ENCODE results near the gene ALKBH4. TPM values are rescaled to one million over a fixed set of nuclear protein-coding genes. Genes with fewer than 3 reads are reported as not detected.
"Not testable (repeated sequence)": the region's sequence is repeated elsewhere in the genome, so short reads cannot be mapped to it uniquely, and the experiment has no call there.

The ALKBH4 gene
- total RNA-seq, 1 donor from 2014 or later, result 8.9 TPM

DNA sequence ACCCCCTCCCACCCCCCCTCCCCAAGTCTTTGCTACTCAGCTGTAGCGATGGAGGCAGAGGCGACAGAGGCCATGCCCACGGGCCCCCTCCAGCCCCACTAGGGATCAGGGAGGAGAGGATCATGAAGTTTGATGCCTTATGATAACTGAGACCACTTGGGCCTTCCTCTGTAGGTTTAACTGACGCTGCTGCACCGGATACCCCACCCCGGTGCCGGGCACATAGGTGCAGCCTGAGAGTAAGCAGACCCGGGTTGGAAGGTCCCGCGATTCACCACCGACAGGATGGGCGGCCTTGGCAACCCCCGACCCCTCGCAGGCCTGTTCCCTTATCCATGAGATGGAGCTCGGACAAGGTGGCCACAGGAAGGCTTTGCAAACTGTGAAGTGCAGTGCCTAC, 29.4 kb upstream of the ALKBH4 start:
- H3K4me1 Mint-ChIP-seq (ENCODE audit: low read depth); H3K36me3 Mint-ChIP-seq (ENCODE audit: low read depth); DNase-seq (ENCODE audit: low spot score); H3K9me3 Mint-ChIP-seq; H3K4me3 Mint-ChIP-seq (ENCODE audit: low read depth); H3K27ac Mint-ChIP-seq; intact Hi-C loops (cut with micrococcal nuclease); H3K27me3 Mint-ChIP-seq (ENCODE audit: low read depth): not testable (repeated sequence)

GRCh38 chr7:102493220-102493935, 28.7 kb upstream of the ALKBH4 start:
- DNase-seq (ENCODE audit: low spot score); H3K27ac Mint-ChIP-seq; H3K9me3 Mint-ChIP-seq; intact Hi-C loops (cut with micrococcal nuclease); H3K27me3 Mint-ChIP-seq (ENCODE audit: low read depth); H3K4me1 Mint-ChIP-seq (ENCODE audit: low read depth); H3K36me3 Mint-ChIP-seq (ENCODE audit: low read depth); H3K4me3 Mint-ChIP-seq (ENCODE audit: low read depth): not testable (repeated sequence)

GRCh38 chr7:102490529-102491075, 25.9 kb upstream of the ALKBH4 start:
- H3K4me1 Mint-ChIP-seq (ENCODE audit: low read depth); H3K27ac Mint-ChIP-seq; H3K4me3 Mint-ChIP-seq (ENCODE audit: low read depth); H3K27me3 Mint-ChIP-seq (ENCODE audit: low read depth); H3K9me3 Mint-ChIP-seq; intact Hi-C loops (cut with micrococcal nuclease); H3K36me3 Mint-ChIP-seq (ENCODE audit: low read depth): not testable (repeated sequence)
- DNase-seq (ENCODE audit: low spot score), result peak; percentile 57

- intact Hi-C loops (cut with micrococcal nuclease); H3K4me3 Mint-ChIP-seq (ENCODE audit: low read depth); H3K9me3 Mint-ChIP-seq; H3K27ac Mint-ChIP-seq; H3K27me3 Mint-ChIP-seq (ENCODE audit: low read depth); H3K36me3 Mint-ChIP-seq (ENCODE audit: low read depth); DNase-seq (ENCODE audit: low spot score); H3K4me1 Mint-ChIP-seq (ENCODE audit: low read depth): not testable (repeated sequence)
Observed at GRCh38 chr7:102484317-102484716, 19.7 kb upstream of the ALKBH4 start.

DNA sequence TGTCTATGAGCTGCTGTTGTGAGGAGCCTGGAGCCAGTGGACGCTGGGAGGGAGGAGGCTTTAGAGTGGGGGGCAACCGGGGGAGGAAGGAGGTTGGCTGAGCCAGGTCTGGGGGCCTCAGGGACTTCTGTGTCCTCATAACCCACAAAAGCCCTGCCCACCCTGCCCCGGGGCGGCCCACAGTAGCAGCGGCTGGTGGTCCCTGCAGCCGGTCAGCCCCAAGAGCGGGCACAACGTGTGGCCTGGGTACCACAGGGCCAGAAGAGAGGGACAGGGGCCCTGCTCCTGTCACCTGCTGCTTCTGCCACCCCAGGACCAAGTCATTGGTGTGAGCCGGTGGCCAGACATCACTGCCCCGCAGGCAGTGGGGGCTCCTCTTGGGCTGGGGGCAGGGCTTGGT, 17.3 kb upstream of the ALKBH4 start:
- H3K36me3 Mint-ChIP-seq (ENCODE audit: low read depth); DNase-seq (ENCODE audit: low spot score); intact Hi-C loops (cut with micrococcal nuclease); H3K9me3 Mint-ChIP-seq; H3K27ac Mint-ChIP-seq; H3K4me3 Mint-ChIP-seq (ENCODE audit: low read depth); H3K27me3 Mint-ChIP-seq (ENCODE audit: low read depth); H3K4me1 Mint-ChIP-seq (ENCODE audit: low read depth): not testable (repeated sequence)

GRCh38 chr7:102479982-102480637, 15.4 kb upstream of the ALKBH4 start:
- intact Hi-C loops (cut with micrococcal nuclease); H3K27me3 Mint-ChIP-seq (ENCODE audit: low read depth); H3K4me3 Mint-ChIP-seq (ENCODE audit: low read depth); H3K9me3 Mint-ChIP-seq; H3K4me1 Mint-ChIP-seq (ENCODE audit: low read depth); H3K27ac Mint-ChIP-seq; H3K36me3 Mint-ChIP-seq (ENCODE audit: low read depth): not testable (repeated sequence)
- peak; percentile 23 for DNase-seq (ENCODE audit: low spot score)

GRCh38 chr7:102479209-102479584, 14.5 kb upstream of the ALKBH4 start:
- H3K36me3 Mint-ChIP-seq (ENCODE audit: low read depth); H3K4me1 Mint-ChIP-seq (ENCODE audit: low read depth); H3K4me3 Mint-ChIP-seq (ENCODE audit: low read depth); H3K27ac Mint-ChIP-seq; intact Hi-C loops (cut with micrococcal nuclease); H3K9me3 Mint-ChIP-seq; H3K27me3 Mint-ChIP-seq (ENCODE audit: low read depth); DNase-seq (ENCODE audit: low spot score): not testable (repeated sequence)

DNA sequence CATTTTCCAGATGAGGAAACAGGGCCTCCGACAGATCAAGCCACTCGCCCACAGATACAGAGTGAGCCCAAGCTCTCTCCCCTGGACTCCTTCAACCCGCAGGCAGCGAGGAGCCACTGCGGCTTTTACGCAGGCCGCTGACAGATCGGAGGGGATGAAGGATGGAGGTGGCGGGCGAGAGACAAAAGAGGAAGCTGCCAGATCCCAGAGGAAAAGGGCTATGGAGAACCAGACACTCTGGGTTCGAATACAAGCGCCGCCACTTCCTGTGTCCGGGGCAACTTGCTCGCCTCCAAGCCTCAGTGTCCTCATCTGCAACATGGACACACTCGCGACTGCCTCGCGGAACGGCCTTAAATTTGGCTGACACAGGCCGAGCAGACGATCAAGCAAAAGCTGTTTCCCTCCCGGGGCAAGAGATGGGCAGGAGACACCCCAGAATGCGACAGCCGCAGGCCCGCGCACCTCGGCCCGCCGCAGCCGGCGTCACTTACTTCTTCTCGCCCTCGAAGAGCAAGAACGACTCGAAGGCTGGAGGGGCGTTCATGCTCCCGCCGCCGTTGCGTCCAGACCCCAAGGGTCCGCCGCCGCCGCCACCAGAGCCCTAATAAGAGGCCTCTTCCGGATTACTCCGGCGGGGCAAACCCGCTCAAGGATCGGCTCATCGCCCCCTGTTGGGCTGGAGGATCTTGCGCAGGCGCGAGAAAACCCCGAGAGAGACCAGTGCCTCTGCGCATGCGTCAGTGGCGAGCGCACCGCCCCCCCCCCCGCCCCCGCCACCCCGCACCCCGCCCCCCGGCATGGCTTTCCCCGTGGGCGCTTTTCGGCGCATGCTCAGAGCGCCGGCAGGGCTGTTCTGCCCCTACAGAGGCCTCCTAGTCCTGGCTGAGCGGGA, 13.9 kb upstream of the ALKBH4 start, which contains the start of gene POLR2J:
TSS of gene POLR2J (minus strand) at position 609 of the 895 bp plus-strand sequence. CDS start at position 547, 62 bp downstream.
- Mint-ChIP-seq H3K27ac (peak within 1 kb of the TSS; percentile 58), H3K4me3 (ENCODE audit: low read depth) (peak within 1 kb of the TSS; percentile 85)
- H3K9me3 Mint-ChIP-seq; intact Hi-C loops (cut with micrococcal nuclease); H3K4me1 Mint-ChIP-seq (ENCODE audit: low read depth); H3K27me3 Mint-ChIP-seq (ENCODE audit: low read depth); H3K36me3 Mint-ChIP-seq (ENCODE audit: low read depth): not testable (repeated sequence)
- peak; percentile 86 for DNase-seq (ENCODE audit: low spot score)

DNA sequence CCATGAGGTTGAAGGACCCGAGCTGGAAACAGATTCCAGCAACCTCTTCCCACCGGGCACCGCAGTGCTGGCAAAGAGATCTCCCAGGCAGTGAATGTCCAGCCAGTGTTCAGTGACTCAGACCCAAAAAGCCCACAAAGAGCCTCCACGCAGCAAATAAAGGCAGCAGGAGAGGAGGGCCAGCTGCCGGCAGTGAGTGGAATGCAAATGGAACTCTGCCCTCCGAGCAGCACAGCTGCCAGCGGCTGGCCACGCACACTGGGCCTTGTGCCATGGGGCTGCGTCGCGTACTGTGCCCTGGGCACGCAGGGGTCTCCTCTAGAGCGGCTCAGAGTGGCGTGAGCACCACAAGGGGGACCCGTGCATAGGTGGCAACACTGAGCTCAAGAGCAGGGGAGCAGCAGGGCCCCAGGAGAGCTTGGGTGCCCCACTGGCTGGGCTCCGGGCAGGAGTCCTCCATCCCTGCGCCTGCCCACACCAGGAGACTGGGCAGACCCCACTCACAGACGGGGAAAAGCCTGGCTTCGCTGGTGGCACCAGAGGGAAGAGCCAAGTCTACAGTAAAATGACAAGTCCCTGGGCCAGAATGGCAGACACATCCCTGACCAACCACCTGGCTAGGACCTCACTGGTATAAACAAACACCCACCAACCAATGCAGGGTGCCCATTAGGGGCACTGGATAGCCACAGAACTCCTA, 10.2 kb upstream of the ALKBH4 start:
- H3K27ac Mint-ChIP-seq; DNase-seq (ENCODE audit: low spot score); H3K4me3 Mint-ChIP-seq (ENCODE audit: low read depth); H3K27me3 Mint-ChIP-seq (ENCODE audit: low read depth); H3K4me1 Mint-ChIP-seq (ENCODE audit: low read depth); H3K9me3 Mint-ChIP-seq; intact Hi-C loops (cut with micrococcal nuclease): not testable (repeated sequence)
- H3K36me3 Mint-ChIP-seq (ENCODE audit: low read depth), result peaks cover 15% of the 10 kb centered on the region

- H3K27ac Mint-ChIP-seq; intact Hi-C loops (cut with micrococcal nuclease); H3K4me3 Mint-ChIP-seq (ENCODE audit: low read depth); H3K4me1 Mint-ChIP-seq (ENCODE audit: low read depth); H3K9me3 Mint-ChIP-seq; H3K27me3 Mint-ChIP-seq (ENCODE audit: low read depth); DNase-seq (ENCODE audit: low spot score): not testable (repeated sequence)
- H3K36me3 Mint-ChIP-seq (ENCODE audit: low read depth), result peaks cover 15% of the 10 kb centered on the region
Observed at GRCh38 chr7:102474116-102474515, 9.5 kb upstream of the ALKBH4 start.

GRCh38 chr7:102473271-102473991, 8.8 kb upstream of the ALKBH4 start:
- no peaks in the 10 kb centered on the region for H3K27me3 Mint-ChIP-seq (ENCODE audit: low read depth)
- no peaks in the 10 kb centered on the region for H3K9me3 Mint-ChIP-seq
- H3K36me3 Mint-ChIP-seq (ENCODE audit: low read depth), result peaks cover 15% of the 10 kb centered on the region
- no peak for DNase-seq (ENCODE audit: low spot score)
- intact Hi-C loops (cut with micrococcal nuclease), result no loop called here
- H3K4me3 Mint-ChIP-seq (ENCODE audit: low read depth), result no peak overlapping the region
- no peak overlapping the region for H3K27ac Mint-ChIP-seq
- no peaks in the 10 kb centered on the region for H3K4me1 Mint-ChIP-seq (ENCODE audit: low read depth)
